HepG2 (cell line): ENCODE measurements around the gene STX1B. TPM values are rescaled to one million over a fixed set of nuclear protein-coding genes. Genes with fewer than 3 reads are reported as not detected.
A peak's percentile ranks its signal among the peaks of the same experiment; 100 is the strongest.

Experiments used
- ATF1 ChIP-seq: IDR thresholded peaks from 2 replicates; pipeline ENCODE4 v1.6.1; 2016; ENCODE audit warnings: mild to moderate bottlenecking, control low read depth
- ATF7-NPFF ChIP-seq: sonication (generic); formaldehyde crosslinking; IDR thresholded peaks from 2 replicates; pipeline ENCODE4 v1.8.1; 2023; ENCODE audit warnings: mild to moderate bottlenecking, low read depth, missing genetic modification reagents, moderate library complexity
- GRHL1 ChIP-seq: sonication (generic); formaldehyde crosslinking; conservative IDR thresholded peaks from 2 replicates; pipeline ENCODE4 v1.8.0; 2022; ENCODE audit warnings: missing genetic modification reagents
- MXD4 ChIP-seq: IDR thresholded peaks from 2 replicates; pipeline ENCODE4 v1.6.1; 2016; ENCODE audit warnings: mild to moderate bottlenecking, missing biosample characterization, missing genetic modification reagents
- NONO ChIP-seq, 2 experiments: fragments of 450-650 bp in 1 of 2; sonication (generic) in 1 of 2; formaldehyde crosslinking in 1 of 2; IDR thresholded peaks in 1 of 2; conservative IDR thresholded peaks in 1 of 2; 2 replicates each; pipeline versions ENCODE4 v1.6.1 to v1.8.0; 2017 to 2022; ENCODE audit warnings: mild to moderate bottlenecking in 1 of 2, missing genetic modification reagents in 1 of 2, moderate library complexity in 1 of 2
- PAXIP1 ChIP-seq: sonication (generic); formaldehyde crosslinking; conservative IDR thresholded peaks from 2 replicates; pipeline ENCODE4 v1.4.0; 2020; ENCODE audit warnings: mild to moderate bottlenecking, missing genetic modification reagents, moderate library complexity
- ZBTB7B ChIP-seq: sonication (generic); formaldehyde crosslinking; IDR thresholded peaks from 2 replicates; pipeline ENCODE4 v1.4.0; 2020; ENCODE audit warnings: missing genetic modification reagents
- ZMAT5 ChIP-seq: sonication (generic); formaldehyde crosslinking; IDR thresholded peaks from 2 replicates; pipeline ENCODE4 v1.5.0; 2020; ENCODE audit warnings: mild to moderate bottlenecking, low read depth, missing genetic modification reagents, borderline replicate concordance
- ZNF512 ChIP-seq: sonication (generic); formaldehyde crosslinking; IDR thresholded peaks from 2 replicates; pipeline ENCODE4 v1.4.0; 2020; ENCODE audit warnings: mild to moderate bottlenecking, missing genetic modification reagents
- ZNF605 ChIP-seq: sonication (generic); formaldehyde crosslinking; IDR thresholded peaks from 2 replicates; pipeline ENCODE4 v1.8.0; 2022; ENCODE audit warnings: mild to moderate bottlenecking, missing genetic modification reagents
- ZNF646 ChIP-seq: sonication (generic); formaldehyde crosslinking; IDR thresholded peaks from 2 replicates; pipeline ENCODE4 v1.9.0; 2021; ENCODE audit warnings: mild to moderate bottlenecking, missing genetic modification reagents
- ZNF678 ChIP-seq: sonication (generic); formaldehyde crosslinking; IDR thresholded peaks from 2 replicates; pipeline ENCODE4 v1.4.0; 2020; ENCODE audit warnings: mild to moderate bottlenecking, missing genetic modification reagents
- ZNF878 ChIP-seq: sonication (generic); formaldehyde crosslinking; IDR thresholded peaks from 2 replicates; pipeline ENCODE4 v1.8.1; 2023; ENCODE audit warnings: mild to moderate bottlenecking, missing genetic modification reagents, moderate library complexity
- ZSCAN30 ChIP-seq: sonication (generic); formaldehyde crosslinking; IDR thresholded peaks from 2 replicates; pipeline ENCODE4 v1.5.0; 2020; ENCODE audit warnings: mild to moderate bottlenecking, missing genetic modification reagents
- polyA plus RNA-seq, 8 experiments: library from polyadenylated mRNA; depleted of rRNA in 3 of 8; stranded (reverse) in 7 of 8; unstranded in 1 of 8; fragments of >200 nt; fragmentation: Illumina TruSeq in 4 of 8; extraction: Trizol in 4 of 8; gene quantifications; 2 replicates each; pipeline versions ENCODE4 v1.2.1 to v1.2.3, GENCODE V29; 2011 to 2016; ENCODE audit warnings: low read depth in 4 of 8, missing spikeins in 1 of 8, mixed read lengths in 1 of 8; ENCODE audit not compliant: insufficient read depth in 1 of 8
- total RNA-seq, 5 experiments: library from RNA; depleted of rRNA; stranded (reverse); fragments of >200 nt; fragmentation: Illumina TruSeq; extraction: Trizol; gene quantifications; 2 replicates each; pipeline ENCODE4 v1.2.3, GENCODE V29; 2016; ENCODE audit warnings: low read depth in 1 of 5

STX1B gene
- total and polyA plus RNA-seq, 2 of the 13 experiments (the other 11 are each of a cell fraction or from before 2014, with no cell fraction given), result 2.1 to 3.0 TPM

GRCh38 chr16:31033709-31034492 lies 23.5 kb upstream of the STX1B start (continued):
- TF ChIP-seq MXD4 (CRISPR knock-in tag) (no peak), ATF7-NPFF (CRISPR knock-in tag) (no peak), NONO (IDR thresholded peaks at IDR 0.05) (no peak), NONO (CRISPR knock-in tag; conservative IDR thresholded peaks at IDR 0.05) (peak; percentile 62; the same call in 1 of the 2 replicates), ZNF512 (CRISPR knock-in tag) (no peak), ZNF605 (CRISPR knock-in tag) (peak; percentile 88), ZNF878 (peak; percentile 18; the same call in 1 of the 2 replicates), ZBTB7B (CRISPR knock-in tag) (no peak), ZSCAN30 (peak; percentile 89), ZMAT5 (no peak), ZNF646 (CRISPR knock-in tag) (no peak; the same call in 1 of the 2 replicates), ATF1 (CRISPR knock-in tag) (no peak), PAXIP1 (peak; percentile 56), GRHL1 (CRISPR knock-in tag) (no peak), ZNF678 (CRISPR knock-in tag) (no peak)
